Measurements from ENCODE around the gene DDX1.

DDX1 gene

GRCh38 chr2:15672961-15673918 lies 81.6 kb downstream of the DDX1 start:
- peak overlapping the region; percentile 48 for H2BK120ac ChIP-seq (ENCODE audit: insufficient read depth, low read length, poor library complexity)
- H3K4me3 ChIP-seq (ENCODE audit: low read depth, low read length), result no peak overlapping the region
- no peak for DNase-seq
- peak overlapping the region; percentile 67 for H3K27ac ChIP-seq (ENCODE audit: low read depth, low read length)
- no peak overlapping the region for H3K4ac ChIP-seq (ENCODE audit: low read depth, low read length)
- H3K79me2 ChIP-seq (ENCODE audit: control insufficient read depth, insufficient read depth, low read length, poor library complexity), result no peaks in the 10 kb centered on the region
- H2AK5ac ChIP-seq (ENCODE audit: low read length), result peak overlapping the region; percentile 32
- no peak overlapping the region for H4K12ac ChIP-seq (ENCODE audit: low read depth, low read length)
- peak overlapping the region; percentile 47 for H2BK12ac ChIP-seq (ENCODE audit: low read length)
- H3K14ac ChIP-seq (ENCODE audit: low read length), result no peak overlapping the region
- H4K91ac ChIP-seq (ENCODE audit: low read depth, low read length), result peak overlapping the region; percentile 20
- H3K4me1 ChIP-seq (ENCODE audit: control insufficient read depth in 1 of 2, insufficient read depth in 2 of 2, low read length in 2 of 2), result peaks cover 14 to 30% of the 10 kb centered on the region in 2 experiments
- no peak overlapping the region for H3K9ac ChIP-seq (ENCODE audit: low read length)
- no peaks in the 10 kb centered on the region for H3K27me3 ChIP-seq (ENCODE audit: insufficient read depth, low read length)
- no peak overlapping the region for H4K8ac ChIP-seq (ENCODE audit: low read depth, low read length)
- no peaks in the 10 kb centered on the region for H3K9me3 ChIP-seq (ENCODE audit: insufficient read depth, low read depth, low read length)
- H2BK5ac ChIP-seq (ENCODE audit: low read depth, low read length, poor library complexity), result peak overlapping the region; percentile 51
- no peaks in the 10 kb centered on the region for H3K36me3 ChIP-seq (ENCODE audit: control insufficient read depth in 1 of 2, insufficient read depth in 2 of 2, low read length in 2 of 2)
- H2AFZ ChIP-seq (ENCODE audit: insufficient read depth, low read length, poor library complexity), result no peak overlapping the region
- WGBS (ENCODE audit: extremely low coverage, insufficient coverage, insufficient read length), result no CpG with 5 or more reads among the region's 14 CpGs
- H3K23ac ChIP-seq (ENCODE audit: low read length), result no peak overlapping the region
- H3K79me1 ChIP-seq (ENCODE audit: low read length), result peaks cover 13% of the 10 kb centered on the region
- no peak overlapping the region for H3K18ac ChIP-seq (ENCODE audit: low read length)
- H3K4me2 ChIP-seq (ENCODE audit: low read length), result peak overlapping the region; percentile 32

DNA sequence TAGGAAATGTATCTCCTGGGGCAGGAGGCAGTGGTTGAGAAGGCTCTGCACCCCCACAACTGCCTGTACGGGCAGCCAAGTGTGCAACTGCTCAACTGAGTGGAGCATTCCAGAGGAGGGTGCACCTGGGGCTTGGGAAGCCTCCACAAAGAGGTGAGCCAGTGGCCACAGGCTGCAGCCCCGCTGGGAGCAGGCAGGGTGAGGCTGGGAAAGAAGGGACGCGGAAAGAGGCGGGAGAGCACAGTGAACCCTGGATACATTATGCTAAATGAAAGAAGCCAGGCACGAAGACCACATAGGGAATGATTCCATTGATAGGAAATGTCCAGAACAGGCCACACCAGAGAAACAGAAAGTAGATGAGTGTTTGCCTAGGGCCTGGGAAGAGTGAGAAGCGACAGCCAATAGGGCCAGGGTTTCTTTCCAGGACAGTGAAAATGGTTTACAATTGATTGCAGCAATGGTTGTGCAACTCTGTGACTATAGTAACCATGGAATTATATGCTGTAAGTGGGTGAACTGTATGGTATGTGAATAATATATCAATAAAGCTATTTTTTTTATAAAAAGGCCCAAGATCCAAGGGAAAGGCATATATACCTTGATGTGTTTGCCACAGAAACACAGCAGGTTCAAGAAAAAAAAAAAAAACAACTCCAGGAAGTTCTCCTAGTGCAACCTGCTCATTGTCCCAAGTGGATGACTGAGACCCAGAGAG lies 82.4 kb downstream of the DDX1 start:
- Histone ChIP-seq H3K79me2 (ENCODE audit: control insufficient read depth, insufficient read depth, low read length, poor library complexity) (no peaks in the 10 kb centered on the region), H3K4ac (ENCODE audit: low read depth, low read length) (no peak overlapping the region), H3K4me1 (ENCODE audit: control insufficient read depth in 1 of 2, insufficient read depth in 2 of 2, low read length in 2 of 2) (peaks cover 9 to 23% of the 10 kb centered on the region in 2 experiments), H3K9me3 (ENCODE audit: insufficient read depth, low read depth, low read length) (no peaks in the 10 kb centered on the region), H2BK5ac (ENCODE audit: low read depth, low read length, poor library complexity) (peak overlapping the region; percentile 24), H4K12ac (ENCODE audit: low read depth, low read length) (no peak overlapping the region), H3K4me2 (ENCODE audit: low read length) (peak overlapping the region; percentile 26), H3K14ac (ENCODE audit: low read length) (peak overlapping the region; percentile 4), H3K36me3 (ENCODE audit: control insufficient read depth in 1 of 2, insufficient read depth in 2 of 2, low read length in 2 of 2) (no peaks in the 10 kb centered on the region), H2BK120ac (ENCODE audit: insufficient read depth, low read length, poor library complexity) (peak overlapping the region; percentile 13), H3K79me1 (ENCODE audit: low read length) (peaks cover 11% of the 10 kb centered on the region), H3K27ac (ENCODE audit: low read depth, low read length) (peak overlapping the region; percentile 67), H3K4me3 (ENCODE audit: low read depth, low read length) (no peak overlapping the region), H2AK5ac (ENCODE audit: low read length) (no peak overlapping the region), H3K27me3 (ENCODE audit: insufficient read depth, low read length) (no peaks in the 10 kb centered on the region), H4K91ac (ENCODE audit: low read depth, low read length) (no peak overlapping the region), H2BK12ac (ENCODE audit: low read length) (peak overlapping the region; percentile 28), H2AFZ (ENCODE audit: insufficient read depth, low read length, poor library complexity) (no peak overlapping the region), H3K23ac (ENCODE audit: low read length) (no peak overlapping the region), H4K8ac (ENCODE audit: low read depth, low read length) (no peak overlapping the region), H3K9ac (ENCODE audit: low read length) (no peak overlapping the region), H3K18ac (ENCODE audit: low read length) (peak overlapping the region; percentile 12)
- peak in 1 of 2 donors; percentile 45 for DNase-seq
- WGBS (ENCODE audit: extremely low coverage, insufficient coverage, insufficient read length), result no CpG with 5 or more reads among the region's 7 CpGs

DNA sequence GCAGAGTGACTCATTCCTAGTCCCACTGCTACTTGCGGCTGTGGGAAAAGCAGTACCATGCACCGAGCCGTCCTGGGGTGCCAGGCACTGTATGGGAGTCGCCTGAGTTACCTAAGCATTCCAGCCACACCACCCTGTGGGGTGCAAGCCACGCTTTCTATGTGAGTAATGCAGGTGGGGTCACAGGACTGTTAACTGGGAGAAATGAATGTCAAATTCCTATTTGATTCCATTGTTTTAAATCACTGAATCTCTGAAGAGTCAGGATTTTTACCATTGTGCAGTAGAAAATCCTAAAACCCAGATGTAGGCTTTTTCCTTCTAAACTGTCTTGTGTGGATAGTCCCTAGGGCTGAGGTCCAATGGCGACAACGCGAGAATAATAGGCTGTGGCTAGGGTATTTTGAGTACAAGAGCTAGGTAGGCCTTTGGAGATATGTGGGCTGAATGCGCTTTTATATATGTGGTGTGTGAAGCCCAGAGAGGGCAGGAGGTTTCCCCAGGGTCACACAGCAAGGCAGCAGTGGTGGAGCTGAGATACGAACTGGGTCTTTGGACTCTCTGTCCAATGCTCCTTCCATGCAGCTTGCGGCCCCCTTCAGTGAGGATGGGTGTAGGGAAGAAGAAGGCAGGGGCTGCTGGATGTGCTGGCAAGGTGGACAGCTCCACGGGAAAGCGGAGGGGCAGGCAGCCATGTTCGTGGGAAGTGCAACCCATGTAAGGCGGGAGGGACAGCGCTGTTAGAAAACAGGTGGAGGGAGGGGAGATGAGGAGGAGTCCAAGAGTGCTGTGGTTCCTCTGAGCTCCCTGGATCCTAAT lies 83.2 kb downstream of the DDX1 start:
- no peak for DNase-seq
- Histone ChIP-seq H4K8ac (ENCODE audit: low read depth, low read length) (no peak overlapping the region), H3K4me3 (ENCODE audit: low read depth, low read length) (no peak overlapping the region), H3K79me1 (ENCODE audit: low read length) (peaks cover 9% of the 10 kb centered on the region), H3K18ac (ENCODE audit: low read length) (peak overlapping the region; percentile 12), H3K4me1 (ENCODE audit: control insufficient read depth in 1 of 2, insufficient read depth in 2 of 2, low read length in 2 of 2) (peaks cover 8 to 22% of the 10 kb centered on the region in 2 experiments), H3K79me2 (ENCODE audit: control insufficient read depth, insufficient read depth, low read length, poor library complexity) (no peaks in the 10 kb centered on the region), H2BK5ac (ENCODE audit: low read depth, low read length, poor library complexity) (no peak overlapping the region), H3K14ac (ENCODE audit: low read length) (no peak overlapping the region), H3K27me3 (ENCODE audit: insufficient read depth, low read length) (no peaks in the 10 kb centered on the region), H4K12ac (ENCODE audit: low read depth, low read length) (no peak overlapping the region), H4K91ac (ENCODE audit: low read depth, low read length) (peak overlapping the region; percentile 21), H2BK12ac (ENCODE audit: low read length) (peak overlapping the region; percentile 28), H3K4ac (ENCODE audit: low read depth, low read length) (no peak overlapping the region), H2AK5ac (ENCODE audit: low read length) (peak overlapping the region; percentile 21), H3K36me3 (ENCODE audit: control insufficient read depth in 1 of 2, insufficient read depth in 2 of 2, low read length in 2 of 2) (no peaks in the 10 kb centered on the region), H3K9me3 (ENCODE audit: insufficient read depth, low read depth, low read length) (no peaks in the 10 kb centered on the region), H3K4me2 (ENCODE audit: low read length) (no peak overlapping the region), H3K9ac (ENCODE audit: low read length) (no peak overlapping the region), H2AFZ (ENCODE audit: insufficient read depth, low read length, poor library complexity) (no peak overlapping the region), H2BK120ac (ENCODE audit: insufficient read depth, low read length, poor library complexity) (peak overlapping the region; percentile 14), H3K27ac (ENCODE audit: low read depth, low read length) (peak overlapping the region; percentile 51), H3K23ac (ENCODE audit: low read length) (no peak overlapping the region)
- WGBS (ENCODE audit: extremely low coverage, insufficient coverage, insufficient read length), result no CpG with 5 or more reads among the region's 16 CpGs

All from trophoblast cell (in vitro differentiated cells and primary cell).